H1 (cell line): Measurements from ENCODE around the gene ARHGDIG.

Source experiments
- ATF2 ChIP-seq: IDR thresholded peaks from 2 replicates; pipeline ENCODE4 v1.6.1; 2012; ENCODE audit warnings: low read length, inconsistent platforms
- CEBPB ChIP-seq: IDR thresholded peaks from 2 replicates; pipeline ENCODE4 v1.6.1; 2012; ENCODE audit warnings: low read depth, low read length
- EZH2 ChIP-seq: fragments of 200-600 bp; sonication (generic); IDR thresholded peaks from 2 replicates; pipeline ENCODE4 v1.7.1; 2012; ENCODE audit warnings: low read depth, mild to moderate bottlenecking, moderate library complexity, low read length, inconsistent platforms; ENCODE audit not compliant: severe bottlenecking
- POLR2A ChIP-seq, 2 experiments: IDR thresholded peaks; 1 replicate in 1 of 2; 2 replicates in 1 of 2; pipeline ENCODE4 v1.6.1; 2011; ENCODE audit warnings: low read depth in 2 of 2, low read length in 2 of 2, mild to moderate bottlenecking in 2 of 2; ENCODE audit errors: control extremely low read depth in 1 of 2
- ZNF274 ChIP-seq: IDR thresholded peaks from 2 replicates; pipeline ENCODE4 v1.7.0; 2012; ENCODE audit warnings: low read length, borderline replicate concordance; ENCODE audit errors: extremely low read depth
- TF ChIP-seq, protein P1 (sequence below): IDR thresholded peaks from 2 replicates; pipeline ENCODE4 v1.6.1; 2011; ENCODE audit warnings: low read length, improper control_type of control experiment

DNA sequence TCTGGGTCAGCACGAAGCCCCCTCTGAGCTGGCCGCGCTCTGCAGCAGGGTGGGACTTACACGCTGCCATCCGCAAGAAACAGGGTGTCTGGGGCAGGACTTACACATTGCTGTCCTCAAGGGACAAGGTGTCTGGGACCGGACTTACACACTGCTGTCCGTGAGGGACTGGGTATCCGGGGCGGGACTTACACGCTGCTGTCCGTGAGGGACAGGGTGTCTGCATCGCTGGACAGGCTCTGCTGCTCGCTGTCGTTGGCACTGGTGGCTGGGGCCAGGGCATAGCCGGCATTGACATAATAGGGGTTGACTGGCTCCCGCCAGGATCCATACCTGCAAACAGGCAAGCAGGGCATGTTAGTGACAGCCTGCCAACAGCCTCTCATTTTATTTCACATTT is 34.0 kb downstream of the ARHGDIG start:
- TF ChIP-seq POLR2A (IDR thresholded peaks at IDR 0.05; ENCODE audit: control extremely low read depth in 1 of 2, low read depth in 2 of 2, low read length in 2 of 2) = no peak
- no peak for TF ChIP-seq ZNF274
- TF ChIP-seq CEBPB = no peak
- no peak for TF ChIP-seq EZH2
- TF ChIP-seq, protein P1, sequence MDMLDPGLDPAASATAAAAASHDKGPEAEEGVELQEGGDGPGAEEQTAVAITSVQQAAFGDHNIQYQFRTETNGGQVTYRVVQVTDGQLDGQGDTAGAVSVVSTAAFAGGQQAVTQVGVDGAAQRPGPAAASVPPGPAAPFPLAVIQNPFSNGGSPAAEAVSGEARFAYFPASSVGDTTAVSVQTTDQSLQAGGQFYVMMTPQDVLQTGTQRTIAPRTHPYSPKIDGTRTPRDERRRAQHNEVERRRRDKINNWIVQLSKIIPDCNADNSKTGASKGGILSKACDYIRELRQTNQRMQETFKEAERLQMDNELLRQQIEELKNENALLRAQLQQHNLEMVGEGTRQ = no peak
- TF ChIP-seq ATF2 = no peak
